T-helper 2 cell (primary cell): ENCODE results near the gene NPFFR2.
"Not testable (repeated sequence)": the region's sequence is repeated elsewhere in the genome, so short reads cannot be mapped to it uniquely, and the experiment has no call there.

Source experiments
- DNase-seq, 5 experiments: peaks; one replicate each; pipeline versions ENCODE4 v3.0.0 to v3.0.0-alpha.2; 2012 to 2022
- total RNA-seq, 2 donors: gene quantifications; one replicate each; lab custom pipeline; 2026; lab: John Stamatoyannopoulos, UW

The NPFFR2 gene
- 0 to 0.07 reads per million in 2 donors for total RNA-seq

DNA sequence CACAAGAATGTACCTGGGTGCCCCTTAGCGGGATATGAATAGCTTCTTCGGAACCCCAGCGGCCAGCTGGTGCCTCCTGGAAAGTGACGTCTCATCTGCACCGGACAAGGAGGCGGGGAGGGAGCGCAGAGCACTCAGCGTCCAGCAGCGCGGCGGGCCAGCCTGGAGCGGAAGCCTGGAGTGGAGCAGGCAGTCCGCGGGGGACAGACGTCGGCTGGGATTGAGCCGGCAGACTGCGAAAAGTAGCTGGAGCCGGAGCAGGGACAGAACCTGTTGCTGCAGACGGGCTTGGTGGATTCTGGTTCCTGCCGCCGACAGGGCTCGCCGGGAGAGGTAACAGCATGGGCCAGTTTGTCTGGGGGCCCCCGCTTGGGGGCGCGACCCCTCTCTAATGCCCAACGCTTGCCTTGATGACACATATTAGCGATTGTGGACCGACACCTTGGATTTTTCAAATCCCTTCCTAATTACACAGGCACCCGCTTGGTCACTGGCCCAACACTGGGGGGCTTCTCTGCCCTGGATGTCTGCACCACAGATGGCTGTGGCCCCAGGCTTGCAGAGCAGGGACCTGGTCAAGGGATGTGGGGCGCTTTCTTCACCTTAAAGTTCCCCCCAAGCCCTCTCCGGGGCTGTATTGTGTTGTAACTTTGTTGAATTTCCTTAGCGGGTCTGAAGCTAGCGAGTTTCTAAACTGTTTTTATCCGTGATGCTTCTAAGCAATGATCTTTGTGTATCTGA lies at the start of gene NPFFR2:
Gene NPFFR2, plus strand, starts transcription at position 133 of the 741 bp plus-strand sequence. CDS start 96,592 bp downstream, outside the sequence.
- DNase-seq, result no peak

DNA sequence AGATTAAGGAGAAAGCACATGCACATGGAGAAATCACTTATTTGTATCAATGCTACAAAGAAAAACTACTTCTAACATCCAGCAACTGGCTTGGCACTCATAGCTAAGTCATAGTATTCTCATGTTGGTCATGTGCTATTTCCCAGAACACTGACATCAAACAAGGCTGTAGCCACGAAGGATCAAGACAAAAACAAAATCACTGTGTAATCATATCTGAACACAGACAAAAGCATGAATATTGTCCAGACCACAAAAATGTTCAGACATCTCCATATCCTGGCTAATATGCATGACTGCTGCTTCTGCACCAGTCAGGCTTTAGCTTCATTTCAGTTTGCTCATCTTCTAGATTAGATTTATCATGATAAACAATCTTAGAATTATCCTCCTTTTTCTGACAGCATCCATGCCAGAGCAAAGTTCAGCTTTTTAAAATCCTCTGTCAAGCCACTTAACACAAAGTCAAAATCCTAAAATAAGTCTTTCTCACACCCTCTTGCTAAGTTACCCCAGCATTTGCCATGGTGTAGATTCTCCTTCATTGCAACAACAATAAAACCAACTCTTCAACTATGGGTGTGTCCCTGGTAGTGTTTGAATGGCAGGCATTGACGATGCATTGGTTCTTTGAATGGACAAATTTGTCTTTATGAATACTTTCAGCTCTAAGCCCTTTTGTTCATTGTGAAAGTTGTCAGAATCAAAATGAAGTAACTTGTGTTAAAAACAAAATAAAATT lies 39.1 kb upstream of the NPFFR2 start:
- no peak for DNase-seq

DNA sequence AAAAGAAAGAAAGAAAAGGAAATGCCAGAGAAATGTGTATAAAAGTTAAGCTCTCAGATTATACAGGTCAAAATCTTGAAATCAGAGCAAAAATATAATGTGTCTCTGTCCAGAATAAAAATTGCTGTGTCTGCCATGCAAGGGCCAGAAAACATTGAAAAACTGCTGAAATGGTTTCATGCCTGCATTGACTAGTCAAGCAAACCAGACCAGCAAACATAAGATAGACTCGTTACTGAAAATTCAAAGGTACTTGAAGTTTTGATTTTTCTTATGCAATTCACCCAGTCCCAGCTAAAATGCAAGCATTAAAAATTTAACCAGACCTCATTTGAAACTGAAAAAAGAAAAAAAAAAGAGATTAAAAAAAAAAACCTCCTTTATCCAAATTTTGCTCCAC lies 37.2 kb upstream of the NPFFR2 start:
- DNase-seq, result no peak

DNA sequence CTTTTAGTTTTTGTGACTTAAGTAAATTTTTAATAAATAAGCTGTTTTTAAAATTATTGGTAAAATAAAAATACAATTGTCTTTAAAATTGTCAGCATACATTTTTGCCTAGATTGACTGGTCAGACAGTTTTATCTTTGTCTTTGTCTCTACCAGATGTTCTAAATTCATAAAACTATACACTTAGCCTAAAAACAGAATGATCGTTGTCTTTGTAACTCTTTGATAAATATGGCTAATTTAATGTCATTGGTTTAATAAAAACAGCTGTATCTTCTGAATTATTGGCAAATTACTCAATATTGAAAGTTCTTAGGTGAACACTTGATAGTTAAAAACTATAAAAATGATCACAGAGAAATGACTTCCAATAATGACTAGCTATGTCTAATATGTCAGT lies 36.5 kb upstream of the NPFFR2 start:
- no peak for DNase-seq

DNA sequence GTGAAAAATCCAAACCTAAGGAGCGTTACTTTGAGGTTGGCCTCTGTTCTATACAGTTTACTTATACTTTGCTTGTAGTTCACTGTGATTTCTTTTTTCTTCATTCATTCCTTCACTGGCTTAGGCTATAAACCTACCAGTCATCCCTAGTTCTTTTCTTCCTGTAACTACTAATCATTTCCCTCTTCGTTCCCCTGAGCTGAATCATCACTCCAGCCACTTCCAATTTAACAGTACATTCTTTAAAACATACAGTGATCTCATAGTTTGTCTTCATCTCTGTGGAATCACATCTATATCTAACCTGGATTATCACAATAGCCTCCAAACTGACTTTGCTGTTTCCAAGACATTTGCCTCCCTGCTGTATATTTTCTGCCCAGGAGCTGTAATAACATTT lies 25.2 kb upstream of the NPFFR2 start:
- no peak for DNase-seq

DNA sequence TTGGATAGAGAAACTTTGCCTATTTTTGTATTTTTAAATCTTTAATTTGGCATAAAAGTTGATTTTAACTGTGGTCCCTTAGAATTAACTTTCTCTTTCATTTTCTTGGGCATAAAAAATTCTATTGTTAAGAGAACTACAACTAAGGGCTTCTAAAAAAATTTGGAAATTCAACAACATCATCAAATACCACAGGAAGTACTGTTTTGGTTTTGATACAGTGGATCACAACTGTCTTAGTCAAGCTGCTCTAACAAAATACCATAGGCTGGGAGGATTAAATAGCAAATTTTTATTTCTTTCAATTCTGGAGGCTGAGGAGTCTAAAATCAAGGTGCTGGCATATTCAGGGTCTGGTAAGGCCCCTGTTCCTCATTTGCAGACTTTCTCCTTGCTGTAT lies 19.9 kb upstream of the NPFFR2 start:
- no peak for DNase-seq

DNA sequence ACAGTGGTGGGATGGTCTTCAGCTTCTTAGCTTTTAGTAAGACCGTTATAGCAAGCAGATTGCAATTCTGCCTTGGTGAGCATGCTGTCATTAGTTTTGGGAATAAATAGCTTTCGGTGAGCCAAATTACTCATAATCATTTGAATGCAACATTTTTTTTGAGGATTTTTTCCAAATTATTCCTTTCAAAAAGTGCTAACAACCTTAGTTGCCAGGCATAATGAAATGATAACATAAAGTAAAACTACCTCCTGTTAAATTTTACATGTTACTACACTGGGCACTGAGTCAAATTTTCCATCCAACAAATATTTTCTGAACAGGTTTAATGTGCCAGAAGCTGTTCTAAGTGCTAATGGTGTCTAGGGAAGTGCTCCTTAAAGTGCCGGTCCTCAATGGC lies 15.8 kb upstream of the NPFFR2 start:
- no peak for DNase-seq

DNA sequence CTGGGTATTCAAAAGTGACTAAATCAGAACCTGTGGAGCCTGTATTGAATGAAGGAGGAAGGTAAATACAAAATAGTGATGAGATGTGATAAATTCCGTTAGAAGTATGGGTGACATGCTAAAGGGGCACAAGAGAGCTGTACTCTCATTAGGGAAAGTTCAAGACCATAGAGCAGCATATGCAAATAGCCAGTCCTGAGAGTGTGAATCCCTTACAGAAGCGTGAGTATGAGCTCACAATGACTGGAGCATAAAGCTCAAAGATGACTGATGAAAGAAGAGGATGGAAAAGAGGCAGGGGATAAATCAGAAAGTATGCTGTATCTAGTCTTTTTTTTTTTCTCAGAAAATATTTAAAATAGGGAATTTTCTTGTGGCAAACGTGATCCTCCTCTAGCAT lies 12.1 kb upstream of the NPFFR2 start:
- DNase-seq, result no peak

DNA sequence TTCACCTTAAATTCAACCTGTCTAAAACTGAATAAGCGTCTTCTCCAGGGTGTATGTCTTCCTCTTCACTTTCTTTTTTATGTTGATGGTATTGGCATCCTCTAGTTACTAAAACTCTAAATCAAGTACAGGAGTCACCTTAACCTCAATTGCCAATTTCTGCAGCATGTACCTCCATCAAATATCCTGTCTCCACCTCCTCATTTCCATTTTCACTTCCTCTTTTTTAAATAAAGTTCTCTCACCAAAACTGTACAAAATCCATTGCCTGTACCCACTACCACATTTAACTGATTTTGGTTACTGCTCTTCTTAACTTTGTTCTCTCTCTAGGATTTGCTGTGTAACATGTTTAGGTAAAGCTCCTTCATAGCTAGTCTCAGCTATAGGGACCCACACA lies 9.2 kb upstream of the NPFFR2 start:
- DNase-seq, result no peak

DNA sequence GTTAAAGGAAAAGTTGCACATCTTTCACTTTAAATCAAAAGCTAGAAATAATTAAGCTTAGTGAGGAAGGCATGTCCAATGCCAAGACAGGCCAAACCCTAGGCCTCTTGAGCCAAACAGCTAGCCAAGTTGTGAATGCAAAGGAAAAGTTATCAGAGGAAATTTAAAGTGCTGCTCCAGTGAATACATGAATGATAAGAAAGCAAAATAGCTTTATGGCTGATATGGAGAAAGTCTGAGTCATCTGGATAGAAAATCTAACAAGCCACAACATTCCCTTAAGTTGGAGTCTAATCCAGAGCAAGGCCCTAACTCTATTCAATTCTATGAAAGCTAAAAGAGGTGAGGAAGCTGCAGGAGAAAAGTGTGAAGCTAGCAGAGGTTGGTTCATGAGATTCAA lies 23.8 kb downstream of the NPFFR2 start:
- no peak for DNase-seq

DNA sequence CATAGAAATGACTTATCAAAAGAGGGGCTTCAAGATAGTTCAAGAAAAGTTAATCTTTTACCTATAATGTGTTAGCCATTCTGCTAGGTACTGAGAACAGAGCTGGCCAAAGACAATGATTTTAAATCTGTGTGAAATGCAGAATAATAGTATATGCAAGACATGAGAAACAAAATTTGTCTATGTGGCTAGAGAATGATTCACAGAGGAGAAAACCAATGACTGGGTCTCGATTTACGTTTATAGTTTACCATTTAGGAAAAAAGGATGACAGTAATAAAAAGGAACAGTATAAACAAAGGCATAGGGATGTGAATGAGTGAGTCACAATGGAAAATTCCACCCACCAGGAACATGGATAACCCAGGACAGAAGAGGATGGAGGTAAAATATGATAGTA lies 31.9 kb downstream of the NPFFR2 start:
- no peak for DNase-seq

DNA sequence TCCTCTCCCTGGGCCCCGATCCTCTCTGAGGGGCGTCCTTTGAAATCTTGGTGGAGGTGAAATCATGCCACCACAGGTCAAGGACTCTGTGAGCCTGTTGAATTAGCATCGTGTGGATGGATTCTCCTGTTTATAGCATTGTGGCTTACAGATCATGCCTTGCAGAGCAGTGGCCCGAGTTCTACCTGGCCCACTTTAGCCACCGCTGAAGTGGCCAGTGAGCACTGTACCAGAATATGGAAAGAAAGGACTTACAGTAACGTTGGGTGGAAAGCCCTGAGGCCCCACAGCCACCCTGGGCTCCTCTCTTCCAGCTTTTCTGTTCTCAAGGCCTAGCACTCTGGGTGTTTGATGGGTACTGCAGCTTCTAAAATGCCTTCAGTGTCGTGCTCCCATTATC lies 35.3 kb downstream of the NPFFR2 start:
- no peak for DNase-seq

DNA sequence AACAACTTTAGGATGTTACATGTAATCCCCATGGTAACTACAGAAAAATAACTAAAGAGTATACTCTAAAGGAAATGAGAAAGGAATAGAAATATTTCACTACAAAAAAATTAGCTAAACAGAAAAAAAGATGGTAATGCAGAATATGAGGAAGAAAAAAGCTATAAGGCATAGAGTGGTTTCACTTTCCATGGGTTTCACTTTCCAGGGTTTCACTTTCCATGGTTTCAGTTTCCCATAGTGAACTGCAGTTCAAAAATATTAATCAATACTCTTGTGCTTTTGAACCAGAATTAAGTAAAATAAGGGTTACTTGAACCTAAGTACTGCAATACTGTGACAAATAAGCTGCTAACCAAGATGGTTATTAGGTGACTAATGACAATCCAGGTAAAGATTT lies 42.0 kb downstream of the NPFFR2 start:
- DNase-seq, result no peak

DNA sequence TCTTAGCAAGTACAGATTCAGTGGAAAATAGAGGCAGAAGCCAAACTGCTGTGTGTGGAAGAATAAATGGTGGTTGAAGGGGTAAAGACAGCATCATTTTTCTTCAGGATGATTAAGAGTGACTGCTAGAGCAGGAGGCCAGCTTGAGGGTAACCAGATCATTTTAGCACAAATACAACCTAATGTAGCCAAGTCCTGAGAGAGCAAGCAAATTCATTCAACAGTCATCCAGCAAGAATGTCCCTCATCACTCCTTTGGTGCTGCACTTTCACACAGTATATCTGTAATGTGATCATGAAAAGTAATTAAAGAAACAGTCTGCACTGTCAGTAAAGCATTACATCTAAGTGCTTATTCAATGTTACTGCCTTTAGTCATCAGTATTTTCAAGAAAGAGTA lies 44.8 kb downstream of the NPFFR2 start:
- DNase-seq, result no peak

DNA sequence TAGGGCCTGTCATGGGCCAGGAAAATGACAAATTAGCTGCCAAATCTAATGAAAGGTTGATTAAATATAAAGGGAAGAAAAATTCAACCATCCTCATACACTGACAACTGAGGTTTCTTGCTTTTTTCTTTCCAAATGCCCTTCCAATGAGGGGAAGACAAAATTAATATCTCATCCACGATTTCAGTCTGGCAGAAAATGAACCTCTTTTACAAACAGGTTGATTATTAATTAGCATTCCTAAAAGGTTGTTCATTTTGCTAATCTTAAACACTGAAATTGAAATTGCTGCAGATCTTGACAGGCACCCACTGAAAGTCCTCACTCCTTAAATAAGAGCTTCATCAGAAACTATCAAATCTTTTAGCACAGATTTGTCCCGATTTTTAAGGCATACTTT lies 45.5 kb downstream of the NPFFR2 start:
- no peak for DNase-seq

DNA sequence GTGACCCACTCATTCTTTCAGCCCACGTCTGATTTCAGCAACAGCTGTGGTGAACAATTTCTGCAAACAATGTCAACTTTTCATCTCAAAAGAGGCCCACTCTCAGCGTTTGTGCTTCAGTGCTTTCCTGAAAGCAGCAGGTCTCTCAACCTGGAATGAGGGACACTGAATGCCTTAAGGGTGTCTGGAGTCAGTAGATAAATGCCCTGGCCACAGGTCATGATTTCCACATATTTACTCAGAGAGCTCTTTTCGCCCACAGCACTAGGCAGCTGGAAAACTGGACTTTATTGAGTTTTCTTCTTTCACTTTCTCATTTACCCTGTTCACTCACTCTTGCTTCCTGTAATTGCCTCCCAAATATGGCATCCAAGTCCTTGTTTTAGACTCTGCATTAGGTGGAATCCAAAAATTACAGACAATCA lies 52.8 kb downstream of the NPFFR2 start:
- no peak for DNase-seq

DNA sequence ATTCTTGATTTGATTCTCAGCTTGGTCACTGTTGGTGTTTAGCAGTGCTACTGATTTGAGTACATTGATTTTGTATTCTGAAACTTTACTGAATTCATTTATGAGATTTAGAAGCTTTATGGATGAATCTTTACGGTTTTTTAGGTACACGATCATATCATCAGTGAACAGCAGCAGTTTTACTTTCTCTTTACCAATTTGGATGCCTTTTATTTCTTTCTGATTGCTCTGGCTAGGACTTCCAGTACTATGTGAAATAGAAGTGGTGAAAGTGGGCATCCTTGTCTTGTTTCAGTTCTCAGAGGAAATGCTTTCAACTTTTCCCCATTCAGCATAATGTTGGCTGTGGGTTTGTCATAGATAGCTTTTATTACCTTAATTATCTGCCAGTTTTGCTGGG lies 58.8 kb downstream of the NPFFR2 start:
- not testable (repeated sequence) for DNase-seq

DNA sequence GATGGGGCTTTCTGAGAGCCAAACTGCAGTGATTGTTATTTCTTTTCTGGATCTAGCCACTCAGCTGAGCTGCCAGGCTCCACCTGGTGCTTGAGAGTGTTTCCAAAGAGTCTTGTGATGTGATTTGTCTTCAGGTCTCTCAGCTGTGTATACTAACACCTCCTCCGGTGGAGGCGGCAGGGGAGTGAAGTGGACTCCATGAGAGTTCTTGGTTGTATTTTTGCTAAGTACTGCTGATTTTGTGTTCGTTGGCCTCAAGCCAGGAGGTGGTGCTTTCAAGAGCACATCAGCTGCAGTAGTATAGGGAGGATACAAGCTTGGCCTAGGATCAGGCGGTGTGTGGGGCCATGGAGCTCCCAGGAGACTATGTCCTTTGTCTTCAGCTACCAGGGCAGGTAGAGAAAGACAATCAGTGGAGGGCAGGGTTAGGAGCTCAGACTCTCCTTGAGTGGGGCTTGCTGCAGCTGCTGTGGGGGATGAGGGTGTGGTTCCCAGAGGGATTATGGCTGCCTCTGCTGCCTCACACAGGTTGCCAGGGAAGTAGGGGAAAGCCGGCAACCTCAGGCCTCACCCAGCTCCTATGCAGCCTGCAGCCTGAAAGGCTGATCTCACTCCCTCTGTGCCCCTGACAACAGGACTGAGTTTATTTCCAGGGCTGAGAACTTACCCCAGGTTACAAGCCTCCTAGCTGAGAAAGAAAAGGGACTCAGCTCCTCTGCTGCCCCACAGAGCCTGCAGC lies 62.4 kb downstream of the NPFFR2 start:
- no peak for DNase-seq

DNA sequence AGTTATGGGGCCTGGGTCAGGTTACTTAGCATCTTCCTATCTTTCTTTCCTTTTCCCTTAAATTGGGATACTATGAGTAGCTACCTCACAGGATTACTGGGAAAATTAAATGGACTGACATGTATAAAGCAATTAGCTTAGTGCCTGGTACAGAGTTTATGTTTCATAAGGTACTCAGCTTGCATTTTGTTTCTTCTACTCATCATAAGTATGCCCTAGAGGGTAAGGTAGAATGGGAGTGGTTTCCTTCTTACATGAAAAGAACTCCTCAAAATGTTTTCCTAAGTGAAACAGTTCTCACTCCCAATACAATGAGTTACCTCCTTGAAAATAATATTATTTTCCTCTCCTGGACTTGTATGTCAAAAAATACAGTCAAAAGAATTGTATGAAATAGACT lies 75.7 kb downstream of the NPFFR2 start:
- DNase-seq, result no peak

DNA sequence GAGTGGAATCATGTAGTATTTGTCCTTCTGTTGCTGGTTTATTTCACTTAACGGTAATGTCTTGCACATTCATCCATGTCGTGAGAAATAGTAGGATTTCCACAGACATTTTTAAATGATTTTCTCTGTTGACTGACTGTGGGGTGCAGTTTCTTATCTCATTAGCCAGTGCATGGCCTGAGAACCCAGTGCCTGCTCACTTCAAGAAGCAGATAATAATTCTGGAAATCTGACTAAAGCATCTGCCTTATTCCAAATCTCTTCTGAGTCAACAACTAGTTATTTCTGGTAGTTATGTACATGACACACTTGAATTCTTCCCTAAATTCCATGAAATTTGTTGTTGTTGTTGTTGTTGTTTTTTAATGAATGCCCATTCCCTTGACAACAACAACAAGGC lies 77.6 kb downstream of the NPFFR2 start:
- no peak for DNase-seq

DNA sequence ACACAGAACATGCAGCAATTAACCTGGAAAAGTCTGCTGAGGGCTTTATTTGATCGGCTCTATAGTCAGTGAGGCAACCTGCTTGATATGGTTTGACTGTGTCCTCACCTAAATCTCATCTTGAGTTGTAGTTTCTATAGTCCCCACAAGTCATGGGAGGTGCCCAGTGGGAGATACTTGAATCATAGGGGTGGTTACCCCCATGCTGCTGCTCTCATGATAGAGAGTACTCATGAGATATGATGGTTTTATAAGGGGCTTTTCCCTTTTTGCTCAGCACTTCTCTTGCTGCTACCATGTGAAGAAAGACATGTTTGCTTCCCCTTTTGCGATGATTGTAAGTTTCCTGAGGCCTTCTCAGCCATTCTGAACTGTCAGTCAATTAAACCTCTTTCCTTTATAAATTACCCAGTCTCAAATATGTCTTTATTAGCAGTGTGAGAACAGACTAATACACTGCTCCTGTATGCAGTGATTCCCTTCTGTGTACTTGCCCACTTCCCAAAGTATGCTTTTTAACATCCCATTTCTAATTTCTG lies 78.2 kb downstream of the NPFFR2 start:
- DNase-seq, result no peak

DNA sequence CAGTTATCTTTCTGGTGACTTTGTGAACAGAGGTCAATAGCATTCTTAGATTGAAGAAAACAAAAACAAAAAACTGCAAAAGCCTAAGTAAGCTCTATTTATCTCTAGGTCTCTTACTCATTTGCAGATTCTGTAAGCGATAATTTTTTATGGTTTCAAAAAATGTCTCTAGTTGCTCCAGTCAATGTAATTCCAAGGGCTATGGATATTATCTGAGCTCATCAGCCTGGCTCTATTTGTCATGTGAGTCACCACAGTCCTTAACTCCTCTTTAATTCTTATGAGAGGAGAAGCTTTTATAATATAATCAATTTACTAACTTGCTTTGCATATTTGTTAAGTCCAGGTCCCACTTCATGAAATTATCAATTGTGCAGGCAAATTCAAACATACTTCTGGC lies 79.1 kb downstream of the NPFFR2 start:
- DNase-seq, result no peak

DNA sequence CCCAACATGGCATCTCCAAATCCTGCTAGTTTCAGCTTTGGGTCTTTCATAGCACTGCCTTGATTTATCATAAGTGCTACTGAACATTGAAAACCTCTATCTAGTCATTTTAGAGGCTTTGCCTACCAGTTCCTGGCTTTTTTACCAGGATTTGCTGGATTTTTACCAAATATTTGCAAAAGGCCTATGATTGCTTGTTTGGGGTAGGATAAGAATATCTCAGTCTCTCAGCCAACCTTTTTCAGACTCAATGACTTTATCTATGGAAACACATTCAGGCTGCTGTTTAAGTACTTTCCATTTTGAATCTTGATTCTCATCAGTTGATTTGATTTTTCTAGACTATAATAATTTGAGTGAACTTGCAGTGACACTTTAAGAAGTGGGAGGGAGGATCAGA lies 80.1 kb downstream of the NPFFR2 start:
- DNase-seq, result no peak
